Measurements from ENCODE around the gene TTLL10. TPM values are rescaled to one million over a fixed set of nuclear protein-coding genes. Genes with fewer than 3 reads are reported as not detected.

Gene TTLL10
- total RNA-seq, 3 donors from 2014 or later = 0.32 to 4.4 (median 1.8) TPM

GRCh38 chr1:1157033-1157365 lies 16.7 kb upstream of the TTLL10 start:
- H3K4me3 ChIP-seq = no peak overlapping the region
- ATAC-seq = no peak
- DNase-seq = peak in 2 of 3 donors; percentile 54 to 68

GRCh38 chr1:1157426-1157913 lies 16.2 kb upstream of the TTLL10 start:
- Histone ChIP-seq H3K4me3 (peak overlapping the region; percentile 28), H3K36me3 (ENCODE audit: low read depth) (no peaks in the 10 kb centered on the region), H3K9me3 (no peaks in the 10 kb centered on the region), H3K4me1 (ENCODE audit: low read depth) (peaks cover 31% of the 10 kb centered on the region)
- DNase-seq (peak; percentile 94 to 95 (median 95)), ATAC-seq (peak; percentile 73)
- intact Hi-C loops (cut with DNase I, micrococcal nuclease) = no loop called here
- TF ChIP-seq CTCF (IDR thresholded peaks at IDR 0.05) = no peak

More at GRCh38 chr1:1157033-1157365, 16.7 kb upstream of the TTLL10 start:
- peaks cover 31% of the 10 kb centered on the region for H3K4me1 ChIP-seq (ENCODE audit: low read depth)
- no peaks in the 10 kb centered on the region for H3K36me3 ChIP-seq (ENCODE audit: low read depth)
- H3K9me3 ChIP-seq = no peaks in the 10 kb centered on the region
- TF ChIP-seq CTCF (IDR thresholded peaks at IDR 0.05) = no peak
- intact Hi-C loops (cut with DNase I, micrococcal nuclease) = no loop called here

- no peaks in the 10 kb centered on the region for H3K9me3 ChIP-seq
- peak; percentile 86 to 91 (median 89) for DNase-seq
- H3K4me3 ChIP-seq = peak overlapping the region; percentile 28
- peaks cover 31% of the 10 kb centered on the region for H3K4me1 ChIP-seq (ENCODE audit: low read depth)
- intact Hi-C loops (cut with DNase I, micrococcal nuclease) = no loop called here
- no peaks in the 10 kb centered on the region for H3K36me3 ChIP-seq (ENCODE audit: low read depth)
- peak; percentile 62 for ATAC-seq
- no peak for TF ChIP-seq CTCF (IDR thresholded peaks at IDR 0.05)
These were observed 15.6 kb upstream of the TTLL10 start for GRCh38 chr1:1157914-1158710.

- H3K4me1 ChIP-seq (ENCODE audit: low read depth) = peaks cover 31% of the 10 kb centered on the region
- no peak overlapping the region for H3K4me3 ChIP-seq
These were observed 13.3 kb upstream of the TTLL10 start for GRCh38 chr1:1160281-1160930.

More at GRCh38 chr1:1160281-1160930, 13.3 kb upstream of the TTLL10 start:
- intact Hi-C loops (cut with DNase I, micrococcal nuclease) = no loop called here
- no peak for TF ChIP-seq CTCF (IDR thresholded peaks at IDR 0.05)
- no peak for ATAC-seq
- no peaks in the 10 kb centered on the region for H3K9me3 ChIP-seq
- DNase-seq = peak in 1 of 3 donors; percentile 51
- H3K36me3 ChIP-seq (ENCODE audit: low read depth) = no peaks in the 10 kb centered on the region

Measured in mucosa of descending colon (tissue), 3 donors.